Ovary (tissue), 9 donors: ENCODE measurements around the gene PDXDC1. TPM values are rescaled to one million over a fixed set of nuclear protein-coding genes. Genes with fewer than 3 reads are reported as not detected.
A peak's percentile ranks its signal among the peaks of the same experiment; 100 is the strongest.

Experiments
- microRNA counts: library from miRNA; unstranded; fragments of <30 nt; microRNA quantifications from one replicate; lab custom pipeline; 2016
- microRNA-seq, 3 donors: library from miRNA; unstranded; fragments of <30 nt; microRNA quantifications; one replicate each; pipeline versions ENCODE4 to v1.2.0, GENCODE V29; 2019 to 2020
- polyA plus RNA-seq, 2 donors: library from polyadenylated mRNA; stranded (reverse); fragments of 200-250 nt in 1 of 2; fragments of 350-450 nt in 1 of 2; fragmentation: Illumina TruSeq in 1 of 2; extraction: RNeasy Lipid Tissue Mini Kit (QIAGEN cat#74804) in 1 of 2; gene quantifications; one replicate each; pipeline ENCODE4 v1.2.3, GENCODE V29; 2013 to 2014
- small RNA-seq: library from RNA; depleted of rRNA; stranded (forward); fragments of <200 nt; gene quantifications from one replicate; pipeline ENCODE3, GENCODE V24; 2016
- total RNA-seq, 7 donors: library from RNA; depleted of rRNA in 2 of 7; stranded (reverse); fragments of >200 nt in 2 of 7; fragmentation: NEBNext Ultra II Directional in 3 of 7; extraction: Animal tissue kit (Norgen Biotek cat#: 25700) in 3 of 7; gene quantifications; one replicate each; pipeline versions ENCODE4 v1.1.0 to v1.2.4, GENCODE V29; 2016 to 2023
- donor health status: DM: no; HTN: no; CAD: no; lungs with moderate emphysema.
- donor health status: DM: no; HTN: no; CAD: no.
- donor health status: Bipolar disorder and iron deficiency.
- donor health status: DM: yes; HTN: yes; CAD: no.
- donor health status: DM: no; HTN: no; CAD: no.
- donor health status: DM: yes; HTN: yes; CAD: no.

Gene PDXDC1
- total and polyA plus RNA-seq, 9 donors = 36.9 to 69.3 (median 59.3) TPM

MicroRNAs encoded within 50 kb of the gene (microRNA counts, 767-probe panel; counts per million panel counts)
- microRNA hsa-miR-1972 (lab: Ali Mortazavi, UCI) = 530 counts per million, percentile 78 among the panel's probes with 10 or more counts

Small RNAs within 50 kb of the gene (microRNA-seq; reads per million reads assigned to microRNA genes)
- gene MIR1972-1 (0 reads per million in 3 donors), gene MIR3180-4 (0 reads per million in 3 donors), gene MIR6511A1 (0 reads per million in 3 donors), gene MIR6511B2 (0 reads per million in 3 donors), gene MIR6770-1 (0 reads per million in 3 donors)

Small RNAs within 50 kb of the gene (small RNA-seq; reads per million reads assigned to genes)
- gene AC138932.4 (not detected), gene MIR1972-1 (not detected), gene MIR3180-4 (not detected), gene MIR6511A1 (not detected), gene MIR6770-1 (not detected), gene RF00019 (not detected)

Other genes starting within 250 kb of the PDXDC1 start
- gene NPIPA2, start 232.5 kb upstream of the PDXDC1 start, total RNA-seq = 1 to 10 TPM in 6 of 7 donors, under 1 TPM in 1; 0.34 to 8.1 (median 4.5) TPM
- 10 to 100 TPM in 1 of 2 donors, 1 to 10 TPM in 1; 5.3 to 14.2 TPM for gene NPIPA2, start 232.5 kb upstream of the PDXDC1 start, polyA plus RNA-seq
- gene NOMO1, start 141.3 kb upstream of the PDXDC1 start, total RNA-seq = 10 to 100 TPM; 13.5 to 85.6 (median 46.9) TPM
- 100 to 1,000 TPM in 1 of 2 donors, 10 to 100 TPM in 1; 24.8 to 214 TPM for gene NOMO1, start 141.3 kb upstream of the PDXDC1 start, polyA plus RNA-seq
- gene NPIPA1, start 37.6 kb upstream of the PDXDC1 start, total RNA-seq = 100 to 1,000 TPM in 5 of 7 donors, 10 to 100 TPM in 2; 38.6 to 165 (median 142) TPM
- 100 to 1,000 TPM; 104 to 120 TPM for gene NPIPA1, start 37.6 kb upstream of the PDXDC1 start, polyA plus RNA-seq
- 10 to 100 TPM; 24.4 to 53.8 (median 32.8) TPM for gene NTAN1, start 81.0 kb downstream of the PDXDC1 start, total RNA-seq
- 100 to 1,000 TPM in 1 of 2 donors, 10 to 100 TPM in 1; 58.2 to 120 TPM for gene NTAN1, start 81.0 kb downstream of the PDXDC1 start, polyA plus RNA-seq
- 10 to 100 TPM; 18.8 to 46.0 (median 31.2) TPM for gene RRN3, start 119.2 kb downstream of the PDXDC1 start, total RNA-seq
- gene RRN3, start 119.2 kb downstream of the PDXDC1 start, polyA plus RNA-seq = 10 to 100 TPM; 22.8 to 30.7 TPM